Measurements from ENCODE around the gene PDZRN3. TPM values are rescaled to one million over a fixed set of nuclear protein-coding genes. Genes with fewer than 3 reads are reported as not detected.

PDZRN3 gene
- total RNA-seq, 1 experiment from 2014 or later: 12.5 TPM

- no TSS peak for BruUV-seq (replicated peaks)
- Mint-ChIP-seq H3K9me3 (ENCODE audit: unreplicated experiment) (no peaks in the 10 kb centered on the region), H3K27ac (ENCODE audit: unreplicated experiment) (no peak overlapping the region), H3K36me3 (ENCODE audit: insufficient read depth, unreplicated experiment) (no peaks in the 10 kb centered on the region), H3K4me1 (ENCODE audit: low read depth, unreplicated experiment) (no peaks in the 10 kb centered on the region), H3K4me3 (ENCODE audit: unreplicated experiment) (no peak overlapping the region), H3K27me3 (ENCODE audit: insufficient read depth, unreplicated experiment) (peaks cover 5% of the 10 kb centered on the region)
- no peak for TF ChIP-seq CTCF (IDR thresholded peaks at IDR 0.05; ENCODE audit: insufficient read depth in 1 of 2, low read depth in 1 of 2, low read length in 1 of 2, severe bottlenecking in 1 of 2, unreplicated experiment in 1 of 2)
- H3K27me3 ChIP-seq (replicated peaks; ENCODE audit: control insufficient read depth, insufficient read depth, low read length): no peaks in the 10 kb centered on the region
- no peaks in the 10 kb centered on the region for H3K4me1 ChIP-seq
- no peak overlapping the region for H3K4me3 ChIP-seq (ENCODE audit: low read depth, low read length)
- intact Hi-C loops (cut with micrococcal nuclease; ENCODE audit: unreplicated experiment): no loop called here
- no peak for DNase-seq
- H3K9me3 ChIP-seq: no peaks in the 10 kb centered on the region
- ChIA-PET POLR2A (no interaction called here), CTCF (no interaction called here)
- H3K36me3 ChIP-seq (ENCODE audit: control insufficient read depth, insufficient read depth, low read length): no peaks in the 10 kb centered on the region
Observed at GRCh38 chr3:73658227-73658626, 33.5 kb upstream of the PDZRN3 start.

GRCh38 chr3:73657186-73657585 is 32.4 kb upstream of the PDZRN3 start:
- POLR2A ChIA-PET: no interaction called here

GRCh38 chr3:73656241-73656890 is 31.6 kb upstream of the PDZRN3 start:
- Histone ChIP-seq H3K9me3 (no peaks in the 10 kb centered on the region), H3K27me3 (replicated peaks; ENCODE audit: control insufficient read depth, insufficient read depth, low read length) (no peaks in the 10 kb centered on the region), H3K36me3 (ENCODE audit: control insufficient read depth, insufficient read depth, low read length) (no peaks in the 10 kb centered on the region), H3K4me3 (ENCODE audit: low read depth, low read length) (no peak overlapping the region), H3K4me1 (no peaks in the 10 kb centered on the region)
- Mint-ChIP-seq H3K4me3 (ENCODE audit: unreplicated experiment) (no peak overlapping the region), H3K27me3 (ENCODE audit: insufficient read depth, unreplicated experiment) (peaks cover 5% of the 10 kb centered on the region), H3K36me3 (ENCODE audit: insufficient read depth, unreplicated experiment) (no peaks in the 10 kb centered on the region), H3K27ac (ENCODE audit: unreplicated experiment) (no peak overlapping the region), H3K9me3 (ENCODE audit: unreplicated experiment) (no peaks in the 10 kb centered on the region), H3K4me1 (ENCODE audit: low read depth, unreplicated experiment) (no peaks in the 10 kb centered on the region)
- DNase-seq: no peak
- no TSS peak for BruUV-seq (replicated peaks)
- POLR2A ChIA-PET: no interaction called here
- CTCF ChIA-PET: no interaction called here
- intact Hi-C loops (cut with micrococcal nuclease; ENCODE audit: unreplicated experiment): no loop called here
- no peak for TF ChIP-seq CTCF (IDR thresholded peaks at IDR 0.05; ENCODE audit: insufficient read depth in 1 of 2, low read depth in 1 of 2, low read length in 1 of 2, severe bottlenecking in 1 of 2, unreplicated experiment in 1 of 2)

More at GRCh38 chr3:73657186-73657585, 32.4 kb upstream of the PDZRN3 start:
- Mint-ChIP-seq H3K27me3 (ENCODE audit: insufficient read depth, unreplicated experiment) (peaks cover 5% of the 10 kb centered on the region), H3K27ac (ENCODE audit: unreplicated experiment) (no peak overlapping the region), H3K9me3 (ENCODE audit: unreplicated experiment) (no peaks in the 10 kb centered on the region), H3K36me3 (ENCODE audit: insufficient read depth, unreplicated experiment) (no peaks in the 10 kb centered on the region), H3K4me3 (ENCODE audit: unreplicated experiment) (no peak overlapping the region), H3K4me1 (ENCODE audit: low read depth, unreplicated experiment) (no peaks in the 10 kb centered on the region)
- no peak for TF ChIP-seq CTCF (IDR thresholded peaks at IDR 0.05; ENCODE audit: insufficient read depth in 1 of 2, low read depth in 1 of 2, low read length in 1 of 2, severe bottlenecking in 1 of 2, unreplicated experiment in 1 of 2)
- no peaks in the 10 kb centered on the region for H3K9me3 ChIP-seq
- no peaks in the 10 kb centered on the region for H3K27me3 ChIP-seq (replicated peaks; ENCODE audit: control insufficient read depth, insufficient read depth, low read length)
- no TSS peak for BruUV-seq (replicated peaks)
- H3K36me3 ChIP-seq (ENCODE audit: control insufficient read depth, insufficient read depth, low read length): no peaks in the 10 kb centered on the region
- no peak for DNase-seq
- intact Hi-C loops (cut with micrococcal nuclease; ENCODE audit: unreplicated experiment): no loop called here
- H3K4me3 ChIP-seq (ENCODE audit: low read depth, low read length): no peak overlapping the region
- CTCF ChIA-PET: no interaction called here
- H3K4me1 ChIP-seq: no peaks in the 10 kb centered on the region
